Stimulated activated naive B cell treated with anti-CD40 and anti-IgM and Interleukin-4, amounts not matched to agents 10 μg/mL and 1 μg/mL and 100 μg/mL, for 72 hours (primary cell): ENCODE measurements around the gene ZSCAN23.
"Not testable (repeated sequence)": the region's sequence is repeated elsewhere in the genome, so short reads cannot be mapped to it uniquely, and the experiment has no call there.

Experiments used
- ATAC-seq, 2 donors: fragments of 150-1000 bp; cut with Tn5 transposase; replicated peaks; 2 replicates each; pipeline ENCODE4 v1.10.0; 2021; ENCODE audit warnings: moderate library complexity in 1 of 2
- DNase-seq: peaks from one replicate; pipeline ENCODE4 v3.0.0; 2021
- H3K27ac Mint-ChIP-seq: one replicate; pipeline ENCODE4 v1.8.0; 2022; ENCODE audit warnings: mild to moderate bottlenecking, mixed read lengths
- H3K27me3 Mint-ChIP-seq, 2 donors: one replicate each; pipeline ENCODE4 v1.8.0; 2022; ENCODE audit warnings: mixed read lengths in 2 of 2
- H3K36me3 Mint-ChIP-seq, 2 donors: one replicate each; pipeline ENCODE4 v1.8.0; 2022; ENCODE audit warnings: mixed read lengths in 2 of 2, mild to moderate bottlenecking in 1 of 2
- H3K4me1 Mint-ChIP-seq, 2 donors: one replicate each; pipeline ENCODE4 v1.8.0; 2022; ENCODE audit warnings: mixed read lengths in 2 of 2, mild to moderate bottlenecking in 1 of 2
- H3K4me3 Mint-ChIP-seq, 2 donors: one replicate each; pipeline ENCODE4 v1.8.0; 2022; ENCODE audit warnings: mild to moderate bottlenecking in 2 of 2, mixed read lengths in 2 of 2, moderate library complexity in 1 of 2
- H3K9me3 Mint-ChIP-seq, 2 donors: one replicate each; pipeline ENCODE4 v1.8.0; 2022; ENCODE audit warnings: mixed read lengths in 2 of 2, mild to moderate bottlenecking in 1 of 2

ZSCAN23 gene

GRCh38 chr6:28410767-28411166, 32.5 kb downstream of the ZSCAN23 start:
- Mint-ChIP-seq H3K9me3 (peaks cover 0 to 1% of the 10 kb centered on the region in 2 donors), H3K27ac (no peak overlapping the region), H3K27me3 (peaks cover 42 to 48% of the 10 kb centered on the region in 2 donors), H3K36me3 (peaks cover 0 to 6% of the 10 kb centered on the region in 2 donors), H3K4me1 (no peaks in the 10 kb centered on the region), H3K4me3 (no peak overlapping the region)
- DNase-seq (no peak), ATAC-seq (no peak)

DNA sequence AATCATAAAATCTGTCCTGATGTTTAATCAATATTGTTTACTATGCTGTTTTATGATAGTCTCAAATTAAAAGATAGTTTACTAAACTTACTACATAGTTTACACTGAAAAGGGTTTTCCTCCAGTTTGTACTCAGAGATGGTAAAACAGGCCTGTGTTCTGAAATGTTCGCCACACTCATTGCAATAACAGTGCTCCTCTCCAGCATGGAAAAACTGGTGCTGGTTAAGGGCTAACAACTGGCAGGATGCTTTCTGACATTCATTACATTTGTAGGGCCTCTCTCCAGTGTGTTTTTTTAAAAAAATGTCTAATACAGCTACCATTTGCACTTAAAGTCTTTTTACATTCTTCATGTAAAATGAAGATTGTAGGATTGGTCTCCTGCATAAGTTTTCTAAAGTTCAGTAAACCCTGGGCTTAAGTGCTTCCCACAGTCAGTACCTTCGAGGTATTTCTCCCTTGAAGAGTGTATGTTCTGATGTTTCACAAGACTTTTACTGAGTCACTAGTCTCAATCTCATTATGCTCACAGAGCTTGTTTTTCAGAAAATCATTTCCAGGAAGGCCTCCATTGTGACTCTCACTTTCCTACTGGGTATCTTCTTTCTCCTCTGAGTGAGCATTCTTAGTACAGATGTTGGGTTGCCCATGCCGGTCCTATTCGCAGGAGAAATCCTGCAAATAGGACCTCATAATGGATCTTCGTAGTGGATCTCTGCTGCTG, 35.1 kb downstream of the ZSCAN23 start:
- Mint-ChIP-seq H3K9me3 (peaks cover 0 to 1% of the 10 kb centered on the region in 2 donors), H3K4me1 (no peaks in the 10 kb centered on the region), H3K36me3 (peaks cover 0 to 9% of the 10 kb centered on the region in 2 donors), H3K4me3 (no peak overlapping the region), H3K27me3 (peaks cover 51 to 54% of the 10 kb centered on the region in 2 donors), H3K27ac (no peak overlapping the region)
- DNase-seq (no peak), ATAC-seq (no peak)

- DNase-seq (no peak), ATAC-seq (peak; percentile 16 to 23)
- Mint-ChIP-seq H3K4me3 (no peak overlapping the region), H3K27ac (no peak overlapping the region), H3K36me3 (peaks cover 0 to 9% of the 10 kb centered on the region in 2 donors), H3K9me3 (peaks cover 0 to 1% of the 10 kb centered on the region in 2 donors), H3K27me3 (peaks cover 53 to 54% of the 10 kb centered on the region in 2 donors), H3K4me1 (no peaks in the 10 kb centered on the region)
These were observed 35.9 kb downstream of the ZSCAN23 start for GRCh38 chr6:28407401-28407800.

DNA sequence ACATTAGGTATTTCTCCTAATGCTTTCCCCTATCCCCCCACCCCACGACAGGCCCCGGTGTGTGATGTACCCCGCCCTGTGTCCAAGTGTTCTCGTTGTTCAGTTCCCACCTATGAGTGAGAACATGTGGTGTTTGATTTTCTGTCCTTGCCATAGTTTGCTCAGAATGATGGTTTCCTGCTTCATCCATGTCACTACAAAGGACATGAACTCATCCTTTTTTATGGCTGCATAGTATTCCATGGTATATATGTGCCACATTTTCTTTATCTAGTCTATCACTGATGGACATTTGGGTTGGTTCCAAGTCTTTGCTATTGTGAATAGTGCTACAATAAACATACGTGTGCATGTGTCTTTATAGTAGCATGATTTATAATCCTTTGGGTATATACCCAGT, 39.4 kb downstream of the ZSCAN23 start:
- not testable (repeated sequence) for H3K9me3 Mint-ChIP-seq, H3K4me3 Mint-ChIP-seq, H3K27ac Mint-ChIP-seq, DNase-seq, ATAC-seq, H3K36me3 Mint-ChIP-seq, H3K4me1 Mint-ChIP-seq
- peaks cover 41 to 48% of the 10 kb centered on the region in 2 donors for H3K27me3 Mint-ChIP-seq

GRCh38 chr6:28402197-28402596, 41.1 kb downstream of the ZSCAN23 start:
- DNase-seq, result no peak
- no peak overlapping the region for H3K27ac Mint-ChIP-seq
- peaks cover 5 to 19% of the 10 kb centered on the region in 2 donors for H3K4me1 Mint-ChIP-seq
- no peak for ATAC-seq
- peaks cover 31 to 42% of the 10 kb centered on the region in 2 donors for H3K27me3 Mint-ChIP-seq
- peaks cover 9 to 15% of the 10 kb centered on the region in 2 donors for H3K36me3 Mint-ChIP-seq
- H3K9me3 Mint-ChIP-seq, result no peaks in the 10 kb centered on the region
- H3K4me3 Mint-ChIP-seq, result no peak overlapping the region

DNA sequence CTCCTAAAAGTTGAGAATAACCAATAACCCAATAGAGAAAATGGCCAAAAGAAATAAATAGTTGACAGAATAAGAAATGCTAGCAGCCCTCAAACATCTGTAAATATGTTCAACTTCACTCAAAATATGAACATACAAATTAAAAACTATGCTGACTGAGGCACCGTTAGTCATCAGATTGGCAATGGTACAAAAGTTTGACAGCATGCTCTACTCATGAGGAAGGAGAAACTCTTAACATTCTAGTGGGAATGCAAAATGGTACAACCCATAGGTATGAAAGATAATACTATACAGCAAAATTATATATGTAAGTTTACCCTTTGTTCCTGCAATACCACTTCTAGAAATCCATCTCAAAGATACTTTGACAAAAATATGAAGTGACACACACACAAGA, 42.1 kb downstream of the ZSCAN23 start:
- Mint-ChIP-seq H3K9me3 (no peaks in the 10 kb centered on the region), H3K27ac (no peak overlapping the region), H3K27me3 (peaks cover 26 to 36% of the 10 kb centered on the region in 2 donors), H3K4me3 (no peak overlapping the region), H3K4me1 (peaks cover 14 to 29% of the 10 kb centered on the region in 2 donors), H3K36me3 (peaks cover 19 to 24% of the 10 kb centered on the region in 2 donors)
- no peak for DNase-seq
- no peak for ATAC-seq

- H3K27ac Mint-ChIP-seq, result peak overlapping the region; percentile 97
- no peaks in the 10 kb centered on the region for H3K9me3 Mint-ChIP-seq
- H3K4me1 Mint-ChIP-seq, result peaks cover 24 to 40% of the 10 kb centered on the region in 2 donors
- no peak for ATAC-seq
- H3K27me3 Mint-ChIP-seq, result peaks cover 22 to 30% of the 10 kb centered on the region in 2 donors
- H3K36me3 Mint-ChIP-seq, result peaks cover 29 to 35% of the 10 kb centered on the region in 2 donors
- no peak for DNase-seq
- peak overlapping the region; percentile 94 for H3K4me3 Mint-ChIP-seq
These were observed 43.2 kb downstream of the ZSCAN23 start for GRCh38 chr6:28400122-28400451.

- peak within 1 kb of the TSS; percentile 94 for H3K4me3 Mint-ChIP-seq
- H3K4me1 Mint-ChIP-seq, result peaks cover 27 to 46% of the 10 kb centered on the region in 2 donors
- peak within 1 kb of the TSS; percentile 97 for H3K27ac Mint-ChIP-seq
- peaks cover 19 to 29% of the 10 kb centered on the region in 2 donors for H3K27me3 Mint-ChIP-seq
- peaks cover 32 to 38% of the 10 kb centered on the region in 2 donors for H3K36me3 Mint-ChIP-seq
- H3K9me3 Mint-ChIP-seq, result no peaks in the 10 kb centered on the region
- ATAC-seq (peak; percentile 96), DNase-seq (peak; percentile 85)
These were observed 43.8 kb downstream of the ZSCAN23 start, which contains the start of gene ZSCAN12 for GRCh38 chr6:28399350-28400121. ZSCAN12 (minus strand) TSS chr6:28399747; CDS start chr6:28398405, 1,342 bp downstream.

DNA sequence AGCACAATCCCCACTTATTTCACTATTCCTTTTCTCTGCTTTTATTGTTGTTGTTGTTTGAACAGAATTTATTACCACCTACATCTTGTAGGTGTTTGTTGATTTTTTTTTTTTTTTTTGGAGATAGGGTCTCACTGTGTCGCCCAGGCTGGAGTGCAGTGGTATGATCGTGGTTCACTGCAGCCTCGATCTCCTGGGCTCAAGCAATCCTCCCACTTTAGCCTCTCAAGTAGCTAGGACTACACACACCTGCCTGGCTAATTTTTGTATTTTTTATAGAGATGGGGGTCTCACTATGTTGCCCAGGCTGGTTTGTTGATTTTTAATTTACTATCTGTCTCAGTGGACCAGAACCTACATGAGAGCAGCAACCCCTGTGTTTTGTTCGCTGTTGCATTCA, 47.4 kb downstream of the ZSCAN23 start:
- H3K27ac Mint-ChIP-seq, result no peak overlapping the region
- DNase-seq, result no peak
- peaks cover 48 to 64% of the 10 kb centered on the region in 2 donors for H3K36me3 Mint-ChIP-seq
- H3K9me3 Mint-ChIP-seq, result no peaks in the 10 kb centered on the region
- H3K27me3 Mint-ChIP-seq, result peaks cover 0 to under 1% of the 10 kb centered on the region in 2 donors
- peaks cover 27 to 47% of the 10 kb centered on the region in 2 donors for H3K4me1 Mint-ChIP-seq
- H3K4me3 Mint-ChIP-seq, result no peak overlapping the region
- no peak for ATAC-seq

DNA sequence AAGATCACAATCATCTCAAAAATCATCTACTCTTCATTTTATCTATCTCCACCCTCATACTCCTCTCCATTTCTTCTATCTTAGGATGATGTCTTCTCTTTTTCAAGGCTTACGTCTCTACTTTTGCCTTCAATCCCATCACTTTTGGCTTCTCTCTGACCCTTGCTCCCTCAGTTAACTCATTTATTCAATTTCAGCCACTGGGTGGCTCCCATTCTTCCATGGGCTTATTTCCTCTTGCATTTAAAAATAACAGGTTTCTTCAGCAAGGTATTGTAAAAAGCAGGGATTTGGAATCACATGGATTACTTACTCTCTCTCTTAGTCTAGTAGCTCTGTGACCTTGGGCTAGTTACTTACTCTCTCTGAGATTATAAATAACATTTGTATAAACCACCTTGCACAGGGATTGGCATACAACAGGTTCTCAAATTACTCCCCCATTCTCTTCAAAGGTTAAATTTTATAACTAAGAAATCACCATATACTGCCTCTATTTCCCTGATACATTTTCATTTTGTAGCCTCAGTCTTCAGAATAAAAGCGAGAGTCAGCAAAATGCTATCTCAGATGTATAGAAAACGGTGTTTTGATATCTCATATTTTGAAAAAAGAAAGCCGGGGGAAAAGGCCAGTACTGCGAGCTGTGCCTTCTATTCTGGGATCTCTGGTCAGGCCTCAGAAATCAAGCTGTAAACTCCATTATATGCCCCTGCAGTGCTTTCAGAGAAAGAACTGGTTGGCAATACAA, 49.2 kb downstream of the ZSCAN23 start:
- no peaks in the 10 kb centered on the region for H3K9me3 Mint-ChIP-seq
- H3K27me3 Mint-ChIP-seq, result no peaks in the 10 kb centered on the region
- H3K4me1 Mint-ChIP-seq, result peaks cover 27 to 39% of the 10 kb centered on the region in 2 donors
- no peak overlapping the region for H3K4me3 Mint-ChIP-seq
- no peak overlapping the region for H3K27ac Mint-ChIP-seq
- ATAC-seq, result no peak
- no peak for DNase-seq
- H3K36me3 Mint-ChIP-seq, result peaks cover 58 to 77% of the 10 kb centered on the region in 2 donors

DNA sequence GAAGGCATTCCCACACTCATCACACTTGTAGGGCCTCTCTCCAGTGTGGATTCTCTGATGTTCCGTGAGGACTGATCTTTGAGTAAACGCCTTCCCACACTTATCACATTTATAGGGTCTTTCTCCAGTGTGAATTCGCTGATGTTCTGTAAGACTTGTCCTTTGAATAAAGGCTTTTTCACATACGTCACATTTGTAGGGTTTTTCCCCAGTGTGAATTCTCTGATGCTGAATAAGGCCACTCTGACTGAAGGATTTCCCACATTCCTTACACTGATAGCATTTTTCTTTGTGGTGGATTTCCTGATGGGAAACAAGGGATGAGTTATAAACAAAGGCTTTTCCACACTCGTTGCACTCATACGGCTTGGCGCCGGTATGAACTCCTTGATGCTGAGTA, 52.6 kb downstream of the ZSCAN23 start:
- DNase-seq, result no peak
- Mint-ChIP-seq H3K4me1 (peaks cover 9 to 13% of the 10 kb centered on the region in 2 donors), H3K4me3 (no peak overlapping the region), H3K36me3 (peaks cover 49 to 79% of the 10 kb centered on the region in 2 donors), H3K27ac (no peak overlapping the region), H3K9me3 (no peaks in the 10 kb centered on the region), H3K27me3 (no peaks in the 10 kb centered on the region)
- no peak for ATAC-seq

- DNase-seq, result no peak
- peaks cover 45 to 64% of the 10 kb centered on the region in 2 donors for H3K36me3 Mint-ChIP-seq
- H3K27me3 Mint-ChIP-seq, result no peaks in the 10 kb centered on the region
- H3K27ac Mint-ChIP-seq, result no peak overlapping the region
- no peak overlapping the region for H3K4me3 Mint-ChIP-seq
- H3K4me1 Mint-ChIP-seq, result peaks cover 15 to 34% of the 10 kb centered on the region in 2 donors
- peaks cover 0 to 6% of the 10 kb centered on the region in 2 donors for H3K9me3 Mint-ChIP-seq
- no peak for ATAC-seq
These were observed 59.2 kb downstream of the ZSCAN23 start for GRCh38 chr6:28384143-28384533.

DNA sequence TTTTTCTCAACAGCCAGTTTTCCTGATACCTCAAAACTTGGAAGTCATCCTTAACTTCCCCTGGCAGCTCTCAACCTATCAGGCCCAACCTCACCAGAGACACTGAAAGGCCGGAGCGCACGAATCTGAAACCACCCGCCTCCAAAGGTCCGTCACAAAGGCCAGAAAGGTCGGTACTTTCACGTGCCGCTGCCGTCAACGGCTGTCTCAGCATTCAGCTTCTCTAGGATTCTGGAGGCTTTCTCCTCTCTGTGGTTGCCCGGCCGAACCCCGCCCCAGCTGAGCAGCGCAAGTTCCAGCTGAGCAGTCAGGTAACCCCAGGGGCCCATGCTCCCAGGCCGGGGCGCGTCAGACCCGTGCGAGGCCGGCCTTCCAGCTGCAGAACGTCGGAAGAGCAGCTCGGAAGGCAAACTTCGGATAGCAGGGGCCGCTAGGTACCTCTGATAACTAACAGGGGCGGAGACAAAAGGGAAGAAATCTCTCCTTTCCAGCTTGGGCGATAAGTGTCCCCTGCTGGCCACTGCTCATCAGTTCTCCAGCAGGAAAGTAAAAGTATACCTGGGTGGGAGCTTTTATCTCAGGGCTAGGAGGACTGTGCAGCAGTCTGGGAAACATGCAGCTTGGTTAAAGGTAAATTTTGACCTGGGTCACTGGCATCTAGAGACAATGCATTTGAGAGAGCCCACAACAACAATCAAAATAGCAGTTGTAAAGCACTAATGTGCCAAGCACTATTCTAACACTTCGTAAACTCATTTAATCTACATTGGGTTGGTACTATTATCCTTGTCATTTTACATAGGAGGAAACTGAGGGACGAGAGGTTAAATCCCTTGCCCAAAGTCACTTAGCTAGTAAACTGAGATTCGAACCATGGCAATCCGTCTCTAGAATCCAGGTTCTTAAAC, 59.8 kb downstream of the ZSCAN23 start:
- peak overlapping the region; percentile 99 for H3K27ac Mint-ChIP-seq
- peak; percentile 94 for DNase-seq

More for the DNA sequence above, 59.8 kb downstream of the ZSCAN23 start:
- Mint-ChIP-seq H3K4me3 (peak overlapping the region; percentile 92 to 95), H3K4me1 (peaks cover 14 to 34% of the 10 kb centered on the region in 2 donors), H3K36me3 (peaks cover 44 to 59% of the 10 kb centered on the region in 2 donors), H3K9me3 (peaks cover 0 to 6% of the 10 kb centered on the region in 2 donors), H3K27me3 (no peaks in the 10 kb centered on the region)
- peak; percentile 98 to 99 for ATAC-seq
